HTR-8/SVneo (cell line): ENCODE results near the gene CLTCL1.
"Not testable (repeated sequence)": the region's sequence is repeated elsewhere in the genome, so short reads cannot be mapped to it uniquely, and the experiment has no call there.

Experiments
- DNase-seq: peaks from one replicate; pipeline ENCODE4 v3.0.0; 2011; ENCODE audit warnings: low spot score, mixed read lengths; ENCODE audit not compliant: insufficient read length
- FAIRE-seq: peaks from 2 replicates; lab custom pipeline; 2011; peaks lifted over from hg19 to GRCh38; lab: Jason Lieb, UNC

Gene CLTCL1

GRCh38 chr22:19258968-19259288 is 32.6 kb downstream of the CLTCL1 start:
- not testable (repeated sequence) for FAIRE-seq, DNase-seq

GRCh38 chr22:19258371-19258770 is 33.1 kb downstream of the CLTCL1 start:
- DNase-seq (no peak), FAIRE-seq (no peak)

GRCh38 chr22:19256362-19256761 is 35.2 kb downstream of the CLTCL1 start:
- not testable (repeated sequence) for FAIRE-seq, DNase-seq

- DNase-seq (no peak), FAIRE-seq (no peak)
Measured at GRCh38 chr22:19253143-19253542, 38.4 kb downstream of the CLTCL1 start.

- DNase-seq (no peak), FAIRE-seq (no peak)
Measured at GRCh38 chr22:19244600-19245352, 46.7 kb downstream of the CLTCL1 start.

GRCh38 chr22:19242699-19243098 is 48.8 kb downstream of the CLTCL1 start:
- DNase-seq: no peak
- FAIRE-seq: no peak

- DNase-seq (no peak), FAIRE-seq (no peak)
Measured at GRCh38 chr22:19241593-19241906, 50.0 kb downstream of the CLTCL1 start.

GRCh38 chr22:19240813-19241592 is 50.5 kb downstream of the CLTCL1 start:
- FAIRE-seq (no peak), DNase-seq (no peak)

- no peak for FAIRE-seq
- no peak for DNase-seq
Measured at GRCh38 chr22:19239464-19239863, 52.1 kb downstream of the CLTCL1 start.

GRCh38 chr22:19238900-19239299 is 52.6 kb downstream of the CLTCL1 start:
- FAIRE-seq: no peak
- no peak for DNase-seq

- FAIRE-seq (no peak), DNase-seq (no peak)
Measured at GRCh38 chr22:19235874-19236273, 55.6 kb downstream of the CLTCL1 start.

- FAIRE-seq (no peak), DNase-seq (no peak)
Measured at GRCh38 chr22:19234126-19234896, 57.2 kb downstream of the CLTCL1 start.

GRCh38 chr22:19233189-19233661 is 58.3 kb downstream of the CLTCL1 start:
- FAIRE-seq: no peak
- no peak for DNase-seq

GRCh38 chr22:19232623-19233022 is 58.9 kb downstream of the CLTCL1 start:
- FAIRE-seq: no peak
- DNase-seq: no peak

- no peak for DNase-seq
- FAIRE-seq: no peak
Measured at GRCh38 chr22:19231986-19232385, 59.5 kb downstream of the CLTCL1 start.

- no peak for FAIRE-seq
Measured at GRCh38 chr22:19229600-19229999, 61.9 kb downstream of the CLTCL1 start.

GRCh38 chr22:19228179-19228578 is 63.3 kb downstream of the CLTCL1 start:
- DNase-seq: no peak
- no peak for FAIRE-seq

More at GRCh38 chr22:19229600-19229999, 61.9 kb downstream of the CLTCL1 start:
- DNase-seq: no peak

GRCh38 chr22:19226428-19226827 is 65.1 kb downstream of the CLTCL1 start:
- no peak for DNase-seq
- FAIRE-seq: no peak

GRCh38 chr22:19225560-19225959 is 66.0 kb downstream of the CLTCL1 start:
- FAIRE-seq (no peak), DNase-seq (no peak)

- DNase-seq (no peak), FAIRE-seq (no peak)
Measured at GRCh38 chr22:19224985-19225384, 66.5 kb downstream of the CLTCL1 start.

GRCh38 chr22:19224557-19224956 is 67.0 kb downstream of the CLTCL1 start:
- FAIRE-seq: no peak
- DNase-seq: no peak
